Liver (tissue), 9 donors: ENCODE results near the gene RBM47. TPM values are rescaled to one million over a fixed set of nuclear protein-coding genes. Genes with fewer than 3 reads are reported as not detected.
A peak's percentile ranks its signal among the peaks of the same experiment; 100 is the strongest.

Experiments used
- DNase-seq: peaks from one replicate; pipeline ENCODE4 v3.0.0-alpha.2; 2017; ENCODE audit warnings: low spot score
- H3K27ac ChIP-seq, 2 donors: one replicate each; pipeline ENCODE4 v1.7.0; 2013; ENCODE audit warnings: inconsistent platforms in 2 of 2, low read length in 2 of 2, control low read depth in 1 of 2, low read depth in 1 of 2, mild to moderate bottlenecking in 1 of 2
- H3K27me3 ChIP-seq, 4 donors: one replicate each; pipeline versions ENCODE4 v1.6.1 to v1.7.0; 2013; ENCODE audit warnings: low read length in 3 of 4, inconsistent platforms in 1 of 4, mild to moderate bottlenecking in 1 of 4, moderate library complexity in 1 of 4; ENCODE audit not compliant: control insufficient read depth in 4 of 4, insufficient read depth in 4 of 4
- H3K36me3 ChIP-seq, 4 donors: one replicate each; pipeline versions ENCODE4 v1.6.1 to v1.7.0; 2013; ENCODE audit warnings: low read length in 3 of 4, mild to moderate bottlenecking in 3 of 4, low read depth in 1 of 4, moderate library complexity in 1 of 4; ENCODE audit not compliant: control insufficient read depth in 4 of 4, insufficient read depth in 3 of 4
- H3K4me1 ChIP-seq, 4 donors: one replicate each; pipeline versions ENCODE4 v1.6.1 to v1.7.0; 2013; ENCODE audit warnings: low read length in 3 of 4, mild to moderate bottlenecking in 3 of 4, moderate library complexity in 1 of 4; ENCODE audit not compliant: control insufficient read depth in 4 of 4, insufficient read depth in 4 of 4
- H3K4me3 ChIP-seq, 3 donors: one replicate each; pipeline versions ENCODE4 v1.6.1 to v1.7.0; 2013; ENCODE audit warnings: low read length in 3 of 3, control low read depth in 1 of 3, low read depth in 1 of 3, mild to moderate bottlenecking in 1 of 3
- H3K9ac ChIP-seq, 2 donors: one replicate each; pipeline ENCODE4 v1.7.0; 2013; ENCODE audit warnings: low read length in 2 of 2, mild to moderate bottlenecking in 2 of 2, moderate library complexity in 2 of 2, control low read depth in 1 of 2, low read depth in 1 of 2
- H3K9me3 ChIP-seq, 4 donors: one replicate each; pipeline versions ENCODE4 v1.6.1 to v1.7.0; 2013; ENCODE audit warnings: low read length in 3 of 4; ENCODE audit not compliant: control insufficient read depth in 4 of 4
- ATF3 ChIP-seq: IDR thresholded peaks from 2 replicates; pipeline ENCODE4 v1.6.1; 2016; ENCODE audit warnings: antibody characterized with exemption
- CTCF ChIP-seq: fragments of 150-350 bp; IDR thresholded peaks from 2 replicates; pipeline ENCODE4 v1.5.1; 2017; ENCODE audit warnings: improper control_type of control experiment, low read depth, low read length; ENCODE audit not compliant: missing input control
- EGR1 ChIP-seq, 2 donors: IDR thresholded peaks; 2 replicates each; pipeline ENCODE4 v1.6.1; 2016 to 2018; ENCODE audit warnings: antibody characterized with exemption in 2 of 2, low read depth in 2 of 2
- FOXA1 ChIP-seq: IDR thresholded peaks from 2 replicates; pipeline ENCODE4 v1.6.1; 2016; ENCODE audit warnings: antibody characterized with exemption
- FOXA2 ChIP-seq: IDR thresholded peaks from 2 replicates; pipeline ENCODE4 v1.6.1; 2016; ENCODE audit warnings: antibody characterized with exemption
- HNF4A ChIP-seq, 2 donors: conservative IDR thresholded peaks; 2 replicates each; pipeline ENCODE4 v1.6.1; 2016; ENCODE audit warnings: antibody characterized with exemption in 2 of 2, mild to moderate bottlenecking in 2 of 2
- HNF4G ChIP-seq: IDR thresholded peaks from 2 replicates; pipeline ENCODE4 v1.6.1; 2016; ENCODE audit warnings: antibody characterized with exemption
- JUND ChIP-seq, 2 donors: IDR thresholded peaks; 2 replicates each; pipeline ENCODE4 v1.6.1; 2016; ENCODE audit warnings: antibody characterized with exemption in 2 of 2
- MAX ChIP-seq: IDR thresholded peaks from 2 replicates; pipeline ENCODE4 v1.6.1; 2016; ENCODE audit warnings: antibody characterized with exemption
- RAD21 ChIP-seq, 2 donors: IDR thresholded peaks; 2 replicates each; pipeline ENCODE4 v1.6.1; 2016; ENCODE audit warnings: antibody characterized with exemption in 2 of 2, mild to moderate bottlenecking in 2 of 2
- REST ChIP-seq: IDR thresholded peaks from 2 replicates; pipeline ENCODE4 v1.6.1; 2016; ENCODE audit warnings: antibody characterized with exemption, mild to moderate bottlenecking
- RXRA ChIP-seq, 2 donors: IDR thresholded peaks; 2 replicates each; pipeline ENCODE4 v1.6.1; 2017 to 2018; ENCODE audit warnings: antibody characterized with exemption in 2 of 2, mild to moderate bottlenecking in 1 of 2
- SP1 ChIP-seq: IDR thresholded peaks from 2 replicates; pipeline ENCODE4 v1.6.1; 2018; ENCODE audit warnings: antibody characterized with exemption, mild to moderate bottlenecking
- TAF1 ChIP-seq: conservative IDR thresholded peaks from 2 replicates; pipeline ENCODE4 v1.6.1; 2016; ENCODE audit warnings: antibody characterized with exemption, mild to moderate bottlenecking
- YY1 ChIP-seq: IDR thresholded peaks from 2 replicates; pipeline ENCODE4 v1.6.1; 2016; ENCODE audit warnings: antibody characterized with exemption, mild to moderate bottlenecking
- ZBTB33 ChIP-seq: IDR thresholded peaks from 2 replicates; pipeline ENCODE4 v1.6.1; 2016; ENCODE audit warnings: antibody characterized with exemption
- WGBS: extraction: QIAGEN DNeasy Blood & Tissue Kit; methylation state at CpG from one replicate; pipeline ENCODE4 v1.1.7; 2013; 5-methylcytosine and 5-hydroxymethylcytosine counted together
- polyA plus RNA-seq, 2 donors: library from polyadenylated mRNA; stranded (reverse) in 1 of 2; unstranded in 1 of 2; fragments of 200-250 nt in 1 of 2; fragments of >200 nt in 1 of 2; fragmentation: Nextera tagmentation in 1 of 2; extraction: Ambion mirVana in 1 of 2; gene quantifications; one replicate each; pipeline versions ENCODE4 v1.2.1 to v1.2.3, GENCODE V29; 2013 to 2015
- total RNA-seq, 2 donors: library from RNA; depleted of rRNA; stranded (reverse); fragments of >200 nt; gene quantifications; one replicate each; pipeline ENCODE4 v1.2.3, GENCODE V29; 2014
- donor health status: healthy.
- donor health status: healthy.
- donor health status: healthy.
- donor health status: healthy.
- donor health status: healthy.

The RBM47 gene
- total and polyA plus RNA-seq, 4 donors = 16.5 to 81.2 (median 24.7) TPM

GRCh38 chr4:40621592-40622512, 7.8 kb downstream of the RBM47 start:
- no peak overlapping the region for H3K9ac ChIP-seq
- H3K27ac ChIP-seq = peak overlapping the region; percentile 72 to 75
- TF ChIP-seq RAD21 (IDR thresholded peaks at IDR 0.05) (peak; percentile 42 to 54), FOXA2 (no peak), HNF4G (no peak), REST (peak; percentile 52), EGR1 (IDR thresholded peaks at IDR 0.05; ENCODE audit: low read depth in 2 of 2) (peak in 1 of 2 donors; percentile 54), TAF1 (no peak), ATF3 (peak; percentile 79), YY1 (peak; percentile 96), MAX (peak; percentile 80), HNF4A (conservative IDR thresholded peaks at IDR 0.05) (peak; percentile 44 to 51), SP1 (peak; percentile 11), FOXA1 (peak; percentile 50), JUND (IDR thresholded peaks at IDR 0.05) (peak; percentile 82 to 87), RXRA (IDR thresholded peaks at IDR 0.05) (peak; percentile 18 to 62), ZBTB33 (no peak)
- no peaks in the 10 kb centered on the region for H3K9me3 ChIP-seq
- peak; percentile 39 for DNase-seq
- WGBS = 65% methylated on average over 13 of the region's 13 CpGs
- peaks cover 5 to 34% (median 11%) of the 10 kb centered on the region in 4 donors for H3K4me1 ChIP-seq
- H3K27me3 ChIP-seq = no peaks in the 10 kb centered on the region
- H3K4me3 ChIP-seq = no peak overlapping the region
- H3K36me3 ChIP-seq = no peaks in the 10 kb centered on the region

- Histone ChIP-seq H3K36me3 (no peaks in the 10 kb centered on the region), H3K4me1 (peaks cover 1 to 27% (median 9%) of the 10 kb centered on the region in 4 donors), H3K27ac (peak overlapping the region; percentile 72 to 75), H3K27me3 (no peaks in the 10 kb centered on the region), H3K9me3 (no peaks in the 10 kb centered on the region), H3K9ac (peak overlapping the region in 1 of 2 donors; percentile 54), H3K4me3 (no peak overlapping the region)
- TF ChIP-seq FOXA2 (peak; percentile 6), REST (no peak), CTCF (no peak), ATF3 (no peak)
- DNase-seq = no peak
- 30% methylated on average over 4 of the region's 4 CpGs for WGBS
Observed at GRCh38 chr4:40621229-40621591, 8.5 kb downstream of the RBM47 start.
